Nucleus accumbens (tissue), 56 donors: ENCODE data around the gene ARHGEF3.

Experiments used
- DNase-seq, 56 donors: peaks; one replicate each; lab custom pipeline; 2025; lab: John Stamatoyannopoulos, UW

Gene ARHGEF3

GRCh38 chr3:56823984-56824703, 22.4 kb upstream of the ARHGEF3 start:
- no peak for DNase-seq

GRCh38 chr3:56823421-56823926, 21.7 kb upstream of the ARHGEF3 start:
- DNase-seq: no peak

GRCh38 chr3:56822501-56822900, 20.8 kb upstream of the ARHGEF3 start:
- no peak for DNase-seq

- no peak for DNase-seq
Measured at GRCh38 chr3:56819016-56819809, 17.5 kb upstream of the ARHGEF3 start.

- DNase-seq: no peak
Measured at GRCh38 chr3:56818156-56818985, 16.6 kb upstream of the ARHGEF3 start.

GRCh38 chr3:56817646-56818045, 15.9 kb upstream of the ARHGEF3 start:
- no peak for DNase-seq

- no peak for DNase-seq
Measured at GRCh38 chr3:56816061-56816460, 14.3 kb upstream of the ARHGEF3 start.

GRCh38 chr3:56815589-56815988, 13.8 kb upstream of the ARHGEF3 start:
- DNase-seq: no peak

GRCh38 chr3:56813653-56813960, 11.9 kb upstream of the ARHGEF3 start:
- no peak for DNase-seq

- DNase-seq: peak in 1 of 56 donors; percentile 9
Measured at GRCh38 chr3:56812754-56813652, 11.3 kb upstream of the ARHGEF3 start.

- no peak for DNase-seq
Measured at GRCh38 chr3:56811546-56812202, 9.9 kb upstream of the ARHGEF3 start.

- no peak for DNase-seq
Measured at GRCh38 chr3:56810577-56811545, 9.1 kb upstream of the ARHGEF3 start.

- DNase-seq: peak in 44 of 56 donors; percentile 7 to 74 (median 32)
Measured at GRCh38 chr3:56806407-56806806, 4.7 kb upstream of the ARHGEF3 start.

GRCh38 chr3:56802790-56803189, 1.0 kb upstream of the ARHGEF3 start:
- no peak for DNase-seq

GRCh38 chr3:56802378-56802745, 613 bp upstream of the ARHGEF3 start:
- no peak for DNase-seq

- DNase-seq: peak in 21 of 56 donors; percentile 20 to 65 (median 49)
Measured at GRCh38 chr3:56800832-56801661, 702 bp downstream of the ARHGEF3 start.

GRCh38 chr3:56800130-56800831, 1.5 kb downstream of the ARHGEF3 start:
- DNase-seq: peak in 27 of 56 donors; percentile 6 to 56 (median 25)
